ENCODE results near the gene NRG2. TPM values are rescaled to one million over a fixed set of nuclear protein-coding genes. Genes with fewer than 3 reads are reported as not detected.

Gene NRG2
- total RNA-seq, 3 donors from 2014 or later (not counting 1 experiment from before 2014, with no cell fraction given), result 0.21 to 0.50 (median 0.40) TPM

- 89% methylated on average over 25 of the region's 25 CpGs for WGBS (ENCODE audit: insufficient coverage)
Observed at GRCh38 chr5:139822553-139823425, 220.3 kb downstream of the NRG2 start.

GRCh38 chr5:139821806-139822552, 221.1 kb downstream of the NRG2 start:
- peaks cover 2 to 3% of the 10 kb centered on the region in 2 donors for H3K9me3 Mint-ChIP-seq
- Histone ChIP-seq H3K4me1 (ENCODE audit: control insufficient read depth, insufficient read depth, low read length) (no peaks in the 10 kb centered on the region), H3K36me3 (ENCODE audit: control insufficient read depth, insufficient read depth, low read length) (no peaks in the 10 kb centered on the region), H3K9me3 (ENCODE audit: control insufficient read depth, insufficient read depth, low read length) (no peaks in the 10 kb centered on the region), H3K27me3 (ENCODE audit: control insufficient read depth, insufficient read depth, low read length) (no peaks in the 10 kb centered on the region), H3K4me3 (ENCODE audit: low read length) (no peak overlapping the region), H3K27ac (ENCODE audit: low read length) (no peak overlapping the region)
- no peak for TF ChIP-seq CTCF (IDR thresholded peaks at IDR 0.05)
- H3K4me1 Mint-ChIP-seq, result no peaks in the 10 kb centered on the region
- H3K4me3 Mint-ChIP-seq, result no peak overlapping the region
- no peak for ATAC-seq
- H3K27ac Mint-ChIP-seq, result no peak overlapping the region
- no peak for DNase-seq
- 90% methylated on average over 11 of the region's 11 CpGs for WGBS (ENCODE audit: insufficient coverage)
- peaks cover 8% of the 10 kb centered on the region in 2 donors for H3K27me3 Mint-ChIP-seq (ENCODE audit: low read depth in 2 of 2)
- H3K36me3 Mint-ChIP-seq, result no peaks in the 10 kb centered on the region
- intact Hi-C loops (cut with micrococcal nuclease), result no loop called here

More at GRCh38 chr5:139822553-139823425, 220.3 kb downstream of the NRG2 start:
- Mint-ChIP-seq H3K27me3 (ENCODE audit: low read depth in 2 of 2) (peaks cover 8% of the 10 kb centered on the region in 2 donors), H3K4me1 (no peaks in the 10 kb centered on the region), H3K4me3 (no peak overlapping the region), H3K9me3 (peaks cover 2 to 3% of the 10 kb centered on the region in 2 donors), H3K27ac (no peak overlapping the region), H3K36me3 (no peaks in the 10 kb centered on the region)
- no peaks in the 10 kb centered on the region for H3K36me3 ChIP-seq (ENCODE audit: control insufficient read depth, insufficient read depth, low read length)
- H3K27me3 ChIP-seq (ENCODE audit: control insufficient read depth, insufficient read depth, low read length), result no peaks in the 10 kb centered on the region
- no peak for TF ChIP-seq CTCF (IDR thresholded peaks at IDR 0.05)
- H3K27ac ChIP-seq (ENCODE audit: low read length), result no peak overlapping the region
- no peak overlapping the region for H3K4me3 ChIP-seq (ENCODE audit: low read length)
- no peak for DNase-seq
- no peaks in the 10 kb centered on the region for H3K9me3 ChIP-seq (ENCODE audit: control insufficient read depth, insufficient read depth, low read length)
- no peaks in the 10 kb centered on the region for H3K4me1 ChIP-seq (ENCODE audit: control insufficient read depth, insufficient read depth, low read length)
- intact Hi-C loops (cut with micrococcal nuclease), result no loop called here
- no peak for ATAC-seq

GRCh38 chr5:139820606-139821005, 222.5 kb downstream of the NRG2 start:
- H3K27ac ChIP-seq (ENCODE audit: low read length), result no peak overlapping the region
- H3K4me3 ChIP-seq (ENCODE audit: low read length), result no peak overlapping the region
- peaks cover 5 to 8% of the 10 kb centered on the region in 2 donors for H3K27me3 Mint-ChIP-seq (ENCODE audit: low read depth in 2 of 2)
- DNase-seq, result no peak
- H3K9me3 ChIP-seq (ENCODE audit: control insufficient read depth, insufficient read depth, low read length), result no peaks in the 10 kb centered on the region
- no peak for TF ChIP-seq CTCF (IDR thresholded peaks at IDR 0.05)
- no peaks in the 10 kb centered on the region for H3K4me1 ChIP-seq (ENCODE audit: control insufficient read depth, insufficient read depth, low read length)
- no peak for ATAC-seq
- H3K4me3 Mint-ChIP-seq, result no peak overlapping the region
- H3K27ac Mint-ChIP-seq, result no peak overlapping the region
- no peaks in the 10 kb centered on the region for H3K36me3 ChIP-seq (ENCODE audit: control insufficient read depth, insufficient read depth, low read length)
- peaks cover 2 to 3% of the 10 kb centered on the region in 2 donors for H3K9me3 Mint-ChIP-seq
- no peaks in the 10 kb centered on the region for H3K36me3 Mint-ChIP-seq
- 87% methylated on average over 4 of the region's 4 CpGs for WGBS (ENCODE audit: insufficient coverage)
- intact Hi-C loops (cut with micrococcal nuclease), result no loop called here
- H3K4me1 Mint-ChIP-seq, result no peaks in the 10 kb centered on the region
- H3K27me3 ChIP-seq (ENCODE audit: control insufficient read depth, insufficient read depth, low read length), result no peaks in the 10 kb centered on the region
